Hepatocyte (in vitro differentiated cells): ENCODE measurements around the gene CPN2. TPM values are rescaled to one million over a fixed set of nuclear protein-coding genes. Genes with fewer than 3 reads are reported as not detected.
A peak's percentile ranks its signal among the peaks of the same experiment; 100 is the strongest.

ENCODE experiments used
- DNase-seq: peaks from one replicate; pipeline ENCODE4 v3.0.0-alpha.2; 2016; ENCODE audit warnings: low spot score
- H2AFZ ChIP-seq: fragments of 200-600 bp; sonication (generic); 2 replicates; pipeline ENCODE4 v1.6.0; 2016; ENCODE audit warnings: antibody characterized with exemption, mild to moderate bottlenecking
- H3K27ac ChIP-seq: fragments of 200-600 bp; sonication (generic); 2 replicates; pipeline ENCODE4 v1.5.1; 2016; ENCODE audit warnings: mild to moderate bottlenecking
- H3K27me3 ChIP-seq: fragments of 200-600 bp; sonication (generic); 2 replicates; pipeline ENCODE4 v1.6.1; 2016
- H3K36me3 ChIP-seq: fragments of 200-600 bp; sonication (generic); replicated peaks from 2 replicates; pipeline ENCODE4 v1.5.1; 2016; ENCODE audit warnings: low read depth; ENCODE audit not compliant: insufficient read depth
- H3K4me1 ChIP-seq: fragments of 200-600 bp; sonication (generic); 2 replicates; pipeline ENCODE4 v1.5.1; 2016; ENCODE audit warnings: mild to moderate bottlenecking, moderate library complexity; ENCODE audit not compliant: insufficient read depth
- H3K4me2 ChIP-seq: fragments of 200-600 bp; sonication (generic); 2 replicates; pipeline ENCODE4 v1.6.0; 2016
- H3K4me3 ChIP-seq: fragments of 200-600 bp; sonication (generic); 2 replicates; pipeline ENCODE4 v1.5.1; 2016; ENCODE audit warnings: mild to moderate bottlenecking
- H3K79me2 ChIP-seq: fragments of 200-600 bp; sonication (generic); 2 replicates; pipeline ENCODE4 v1.6.0; 2017; ENCODE audit warnings: mild to moderate bottlenecking
- H3K9me2 ChIP-seq: fragments of 200-600 bp; sonication (generic); replicated peaks from 2 replicates; pipeline ENCODE4 v1.6.0; 2017; ENCODE audit warnings: mild to moderate bottlenecking; ENCODE audit not compliant: insufficient read depth
- H3K9me3 ChIP-seq: fragments of 200-600 bp; sonication (generic); 2 replicates; pipeline ENCODE4 v1.5.1; 2016; ENCODE audit warnings: low read depth, mild to moderate bottlenecking
- H4K20me1 ChIP-seq: fragments of 200-600 bp; sonication (generic); 2 replicates; pipeline ENCODE4 v1.6.0; 2016; ENCODE audit warnings: mild to moderate bottlenecking; ENCODE audit not compliant: insufficient read depth, poor library complexity, severe bottlenecking
- CTCF ChIP-seq: fragments of 200-600 bp; sonication (generic); IDR thresholded peaks from 2 replicates; pipeline ENCODE4 v1.5.1; 2016; ENCODE audit warnings: antibody characterized with exemption, mild to moderate bottlenecking; ENCODE audit not compliant: poor library complexity
- EZH2 ChIP-seq: fragments of 200-600 bp; sonication (generic); IDR thresholded peaks from 2 replicates; pipeline ENCODE4 v1.6.1; 2016; ENCODE audit warnings: antibody characterized with exemption, mild to moderate bottlenecking, borderline replicate concordance
- EZH2phosphoT487 ChIP-seq: fragments of 200-600 bp; sonication (generic); IDR thresholded peaks from one replicate; pipeline ENCODE4 v1.6.1; 2018; ENCODE audit warnings: antibody characterized with exemption, mild to moderate bottlenecking, low read depth, moderate library complexity; ENCODE audit not compliant: unreplicated experiment, severe bottlenecking
- WGBS: methylation state at CpG from one replicate; pipeline ENCODE4 v1.1.6; 2016; ENCODE audit warnings: low lambda C conversion rate; ENCODE audit errors: missing lambda C conversion rate; 5-methylcytosine and 5-hydroxymethylcytosine counted together
- polyA plus RNA-seq: library from polyadenylated mRNA; unstranded; fragments of >200 nt; fragmentation: Nextera tagmentation; extraction: Ambion mirVana; gene quantifications from 2 replicates; pipeline ENCODE4 v1.2.1, GENCODE V29; 2016
- total RNA-seq: library from RNA; depleted of rRNA; stranded (reverse); fragments of >200 nt; gene quantifications from 2 replicates; pipeline ENCODE4 v1.2.3, GENCODE V29; 2014

CPN2 gene
- total and polyA plus RNA-seq, 2 experiments from 2014 or later = 3.3 to 4.6 TPM

- WGBS = 32% methylated on average over 21 of the region's 21 CpGs
- no peaks in the 10 kb centered on the region for H3K79me2 ChIP-seq
- no peak for TF ChIP-seq CTCF
- TF ChIP-seq EZH2 = no peak
- no peak for TF ChIP-seq EZH2phosphoT487
- peaks cover 16% of the 10 kb centered on the region for H3K4me1 ChIP-seq
- H3K9me3 ChIP-seq = no peaks in the 10 kb centered on the region
- no peak within 1 kb of the TSS for H2AFZ ChIP-seq
- H3K4me3 ChIP-seq = no peak within 1 kb of the TSS
- DNase-seq = peak; percentile 63
- H3K27ac ChIP-seq = no peak within 1 kb of the TSS
- no peaks in the 10 kb centered on the region for H3K36me3 ChIP-seq
- H3K9me2 ChIP-seq = no peaks in the 10 kb centered on the region
- no peak within 1 kb of the TSS for H3K4me2 ChIP-seq
- H4K20me1 ChIP-seq = no peaks in the 10 kb centered on the region
- H3K27me3 ChIP-seq = peaks cover 16% of the 10 kb centered on the region
Measured at GRCh38 chr3:194369522-194370279, 18.6 kb upstream of the CPN2 start, which contains the start of gene LRRC15. TSS of gene LRRC15 (minus strand) at chr3:194369743. CDS start at chr3:194361043, 8,700 bp downstream.

DNA sequence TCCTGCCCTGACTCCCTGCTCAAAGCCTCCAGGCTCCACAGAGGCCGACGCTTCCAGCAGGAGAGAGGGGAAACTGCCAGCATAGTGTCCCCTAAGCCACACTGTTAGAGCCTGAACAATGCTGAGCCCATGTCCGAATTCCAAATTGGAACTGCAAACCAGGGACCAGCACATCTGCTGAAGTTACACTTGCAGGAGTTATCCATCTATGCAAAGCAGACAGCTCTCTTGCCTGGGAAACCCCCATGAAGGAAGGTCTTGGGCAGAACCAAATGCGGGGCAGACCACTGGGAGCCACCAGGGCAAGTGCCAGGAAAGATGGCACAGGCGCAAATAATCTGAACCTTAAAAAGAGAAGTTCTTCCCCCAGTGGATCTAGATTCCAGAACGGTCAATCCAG is 17.8 kb upstream of the CPN2 start:
- Histone ChIP-seq H3K27ac (no peak overlapping the region), H3K4me1 (peaks cover 20% of the 10 kb centered on the region), H3K4me2 (no peak overlapping the region), H3K36me3 (no peaks in the 10 kb centered on the region), H3K4me3 (no peak overlapping the region), H3K9me3 (no peaks in the 10 kb centered on the region), H4K20me1 (no peaks in the 10 kb centered on the region), H2AFZ (no peak overlapping the region), H3K79me2 (no peaks in the 10 kb centered on the region), H3K9me2 (no peaks in the 10 kb centered on the region), H3K27me3 (peaks cover 16% of the 10 kb centered on the region)
- TF ChIP-seq CTCF (no peak), EZH2 (no peak), EZH2phosphoT487 (no peak)
- no peak for DNase-seq
- 88% methylated on average over 6 of the region's 6 CpGs for WGBS

GRCh38 chr3:194367992-194368841 is 17.1 kb upstream of the CPN2 start:
- no peaks in the 10 kb centered on the region for H3K79me2 ChIP-seq
- H3K9me2 ChIP-seq = no peaks in the 10 kb centered on the region
- no peak overlapping the region for H2AFZ ChIP-seq
- H3K4me1 ChIP-seq = peaks cover 20% of the 10 kb centered on the region
- H3K9me3 ChIP-seq = no peaks in the 10 kb centered on the region
- H3K36me3 ChIP-seq = no peaks in the 10 kb centered on the region
- no peak for TF ChIP-seq CTCF
- no peak for TF ChIP-seq EZH2
- no peak for TF ChIP-seq EZH2phosphoT487
- no peaks in the 10 kb centered on the region for H4K20me1 ChIP-seq
- H3K4me3 ChIP-seq = no peak overlapping the region
- H3K4me2 ChIP-seq = no peak overlapping the region
- WGBS = 56% methylated on average over 18 of the region's 18 CpGs
- H3K27me3 ChIP-seq = peaks cover 16% of the 10 kb centered on the region
- no peak overlapping the region for H3K27ac ChIP-seq
- DNase-seq = no peak
